ENCODE results near the gene ACTR6. TPM values are rescaled to one million over a fixed set of nuclear protein-coding genes. Genes with fewer than 3 reads are reported as not detected.
A peak's percentile ranks its signal among the peaks of the same experiment; 100 is the strongest.

ACTR6 gene
- total and polyA plus RNA-seq, 11 donors = 8.9 to 29.5 (median 21.9) TPM

DNA sequence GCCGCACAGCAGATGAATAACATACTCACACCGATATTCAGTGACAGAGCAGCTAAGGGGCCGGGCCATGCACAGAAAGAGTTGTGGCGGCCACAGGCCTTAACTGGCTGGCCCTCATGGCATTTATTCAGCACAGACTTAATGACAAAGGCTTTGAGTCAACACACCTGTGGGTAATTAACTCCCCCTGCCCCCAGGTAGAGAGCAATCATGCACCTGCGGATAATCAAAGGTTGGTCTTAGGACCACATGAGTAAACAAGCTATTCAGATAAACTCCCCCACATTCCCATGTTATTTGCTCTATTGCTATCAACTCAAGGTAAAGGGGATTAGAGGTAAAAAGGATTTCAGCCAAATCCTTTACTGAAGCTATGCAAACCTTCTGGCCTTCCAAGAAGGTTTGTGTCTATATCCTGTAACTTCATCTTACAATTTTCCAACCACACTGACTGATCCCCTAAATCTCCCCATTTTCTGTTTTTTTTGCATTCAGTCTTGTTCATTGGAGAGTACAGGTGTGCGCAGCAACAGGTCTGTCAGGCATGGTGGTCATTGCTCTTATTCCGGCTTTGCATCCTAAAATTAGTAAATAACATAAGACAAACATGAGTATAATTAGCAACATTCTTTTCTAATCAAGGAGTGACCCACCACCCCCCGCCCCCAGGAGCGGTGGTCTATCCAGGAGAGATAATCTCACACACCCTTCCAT is 41.1 kb upstream of the ACTR6 start:
- Histone ChIP-seq H3K4me3 (no peak overlapping the region), H3K4me1 (peaks cover 0 to 14% (median 6%) of the 10 kb centered on the region in 12 donors), H3K36me3 (no peaks in the 10 kb centered on the region), H3K27me3 (no peaks in the 10 kb centered on the region), H3K9me3 (no peaks in the 10 kb centered on the region), H3K27ac (no peak overlapping the region)
- ATAC-seq = no peak
- TF ChIP-seq, protein P1, sequence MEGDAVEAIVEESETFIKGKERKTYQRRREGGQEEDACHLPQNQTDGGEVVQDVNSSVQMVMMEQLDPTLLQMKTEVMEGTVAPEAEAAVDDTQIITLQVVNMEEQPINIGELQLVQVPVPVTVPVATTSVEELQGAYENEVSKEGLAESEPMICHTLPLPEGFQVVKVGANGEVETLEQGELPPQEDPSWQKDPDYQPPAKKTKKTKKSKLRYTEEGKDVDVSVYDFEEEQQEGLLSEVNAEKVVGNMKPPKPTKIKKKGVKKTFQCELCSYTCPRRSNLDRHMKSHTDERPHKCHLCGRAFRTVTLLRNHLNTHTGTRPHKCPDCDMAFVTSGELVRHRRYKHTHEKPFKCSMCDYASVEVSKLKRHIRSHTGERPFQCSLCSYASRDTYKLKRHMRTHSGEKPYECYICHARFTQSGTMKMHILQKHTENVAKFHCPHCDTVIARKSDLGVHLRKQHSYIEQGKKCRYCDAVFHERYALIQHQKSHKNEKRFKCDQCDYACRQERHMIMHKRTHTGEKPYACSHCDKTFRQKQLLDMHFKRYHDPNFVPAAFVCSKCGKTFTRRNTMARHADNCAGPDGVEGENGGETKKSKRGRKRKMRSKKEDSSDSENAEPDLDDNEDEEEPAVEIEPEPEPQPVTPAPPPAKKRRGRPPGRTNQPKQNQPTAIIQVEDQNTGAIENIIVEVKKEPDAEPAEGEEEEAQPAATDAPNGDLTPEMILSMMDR (IDR thresholded peaks at IDR 0.05) = no peak
- TF ChIP-seq POLR2A (IDR thresholded peaks at IDR 0.05) = no peak
- intact Hi-C loops (cut with DNase I) = loop anchor here in 3 of 10 donors (5.0 to 10.0 kb wide), 3 partner anchors 38 to 395 kb away; partner anchors contain the start of gene ACTR6 (in 2 of the 3)
- DNase-seq = no peak
- 91 to 94% (median 92%) methylated on average over 9 of the region's 9 CpGs for WGBS, 4 donors

DNA sequence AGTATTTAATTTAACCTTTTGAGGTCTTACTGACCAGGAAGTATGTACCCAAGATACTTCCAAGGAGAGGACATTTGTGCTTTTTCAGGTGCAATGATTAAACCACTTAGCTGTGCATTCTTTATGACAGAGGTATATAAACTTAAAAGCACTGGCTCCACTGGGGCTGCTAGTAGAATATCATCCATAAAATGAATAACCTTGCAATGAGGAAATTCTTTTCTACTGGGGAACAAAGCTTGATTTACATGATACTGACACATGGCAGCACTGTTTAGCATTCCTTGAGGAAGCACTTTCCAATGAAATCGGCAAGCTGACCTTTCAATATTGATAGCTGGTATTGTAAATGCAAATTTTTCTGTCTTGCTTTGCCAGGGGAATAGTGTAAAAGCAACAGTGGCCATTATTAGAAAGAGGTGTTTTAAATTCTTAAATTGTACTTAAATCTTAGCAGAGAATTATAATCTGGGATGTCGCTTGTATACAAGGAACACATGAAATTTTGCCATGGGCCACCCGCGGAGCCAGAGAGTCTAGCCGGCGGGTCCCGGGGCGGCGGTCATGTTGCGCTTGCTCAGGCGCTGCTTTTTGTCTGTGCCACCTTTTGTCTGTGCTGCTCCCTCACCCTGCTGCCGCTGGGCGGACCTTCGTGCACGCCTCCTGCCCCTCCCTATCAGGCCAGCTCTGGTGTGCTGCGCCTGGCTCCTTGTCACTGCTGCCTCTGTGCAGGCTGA is 37.0 kb upstream of the ACTR6 start:
- WGBS, 4 donors = 2 to 5% (median 3%) methylated on average over 16 of the region's 16 CpGs
- Histone ChIP-seq H3K4me3 (peak overlapping the region in 9 of 12 donors; percentile 21 to 44 (median 37)), H3K27me3 (no peaks in the 10 kb centered on the region), H3K9me3 (no peaks in the 10 kb centered on the region), H3K4me1 (peaks cover 0 to 14% (median 5%) of the 10 kb centered on the region in 12 donors), H3K36me3 (no peaks in the 10 kb centered on the region), H3K27ac (peak overlapping the region in 1 of 12 donors; percentile 14)
- DNase-seq (peak; percentile 77 to 91 (median 89)), ATAC-seq (peak; percentile 99 to 100 (median 100))
- peak in 1 of 2 donors; percentile 33 for TF ChIP-seq POLR2A (IDR thresholded peaks at IDR 0.05)
- TF ChIP-seq, protein P1 (IDR thresholded peaks at IDR 0.05) = peak in 5 of 12 donors; percentile 15 to 44 (median 23)
- intact Hi-C loops (cut with DNase I) = loop anchor here in 3 of 10 donors (5.0 kb wide), 2 partner anchors 34 to 39 kb away; partner anchors contain the start of gene ACTR6 (in 2 of the 3)

DNA sequence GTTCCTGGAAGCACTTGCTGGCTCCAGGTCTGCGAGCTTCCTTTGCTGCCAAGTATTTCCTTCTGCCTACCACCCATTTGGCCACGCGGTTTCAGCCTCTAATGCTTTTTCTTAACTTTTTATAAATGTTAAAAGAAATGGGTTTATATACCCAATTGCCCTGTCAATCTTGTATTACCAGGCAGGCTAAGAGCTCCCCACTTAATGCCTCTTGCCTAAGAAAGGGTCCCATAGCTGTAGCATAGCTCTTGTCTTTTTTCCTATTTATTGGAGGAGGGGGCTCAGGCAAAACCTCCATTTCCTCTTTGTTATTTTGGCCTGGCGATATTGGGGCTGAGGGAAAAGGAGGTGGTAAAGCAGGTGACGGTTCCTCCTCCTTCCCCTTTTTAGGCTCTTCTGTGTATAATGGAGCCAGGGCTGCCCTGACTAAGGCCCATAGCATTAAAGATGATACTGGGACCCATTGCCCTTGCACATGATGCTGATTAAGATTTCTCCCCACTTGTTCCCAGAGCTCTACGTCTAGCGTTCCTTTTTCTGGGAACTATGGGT is 36.4 kb upstream of the ACTR6 start:
- intact Hi-C loops (cut with DNase I) = loop anchor here in 3 of 10 donors (5.0 kb wide), 2 partner anchors 33 to 38 kb away; partner anchors contain the start of gene ACTR6 (in 2 of the 3)
- no peak overlapping the region for H3K27ac ChIP-seq
- DNase-seq = no peak

More for the DNA sequence above, 36.4 kb upstream of the ACTR6 start:
- Histone ChIP-seq H3K27me3 (no peaks in the 10 kb centered on the region), H3K4me1 (peaks cover 0 to 14% (median 5%) of the 10 kb centered on the region in 12 donors), H3K9me3 (no peaks in the 10 kb centered on the region), H3K36me3 (no peaks in the 10 kb centered on the region), H3K4me3 (peak overlapping the region in 9 of 12 donors; percentile 21 to 44 (median 37))
- 49 to 53% (median 51%) methylated on average over 7 of the region's 7 CpGs for WGBS, 4 donors
- TF ChIP-seq, protein P1 (IDR thresholded peaks at IDR 0.05) = no peak
- no peak for TF ChIP-seq POLR2A (IDR thresholded peaks at IDR 0.05)
- no peak for ATAC-seq

Measured in heart left ventricle (tissue), 16 donors.